Stimulated activated naive CD8-positive, alpha-beta T cell treated with anti-CD3 and anti-CD28 coated beads, Interleukin-15, Interleukin-2, amounts not matched to agents 100 U/mL and 50 U/mL, for 24 hours (primary cell): ENCODE results near the gene FAM117A.

Experiments
- ATAC-seq: fragments of 150-1000 bp; cut with Tn5 transposase; one replicate; pipeline ENCODE4 v1.10.0; 2021
- DNase-seq: peaks from one replicate; pipeline ENCODE4 v3.0.0; 2021

FAM117A gene, protein sequence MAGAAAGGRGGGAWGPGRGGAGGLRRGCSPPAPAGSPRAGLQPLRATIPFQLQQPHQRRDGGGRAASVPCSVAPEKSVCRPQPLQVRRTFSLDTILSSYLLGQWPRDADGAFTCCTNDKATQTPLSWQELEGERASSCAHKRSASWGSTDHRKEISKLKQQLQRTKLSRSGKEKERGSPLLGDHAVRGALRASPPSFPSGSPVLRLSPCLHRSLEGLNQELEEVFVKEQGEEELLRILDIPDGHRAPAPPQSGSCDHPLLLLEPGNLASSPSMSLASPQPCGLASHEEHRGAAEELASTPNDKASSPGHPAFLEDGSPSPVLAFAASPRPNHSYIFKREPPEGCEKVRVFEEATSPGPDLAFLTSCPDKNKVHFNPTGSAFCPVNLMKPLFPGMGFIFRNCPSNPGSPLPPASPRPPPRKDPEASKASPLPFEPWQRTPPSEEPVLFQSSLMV

DNA sequence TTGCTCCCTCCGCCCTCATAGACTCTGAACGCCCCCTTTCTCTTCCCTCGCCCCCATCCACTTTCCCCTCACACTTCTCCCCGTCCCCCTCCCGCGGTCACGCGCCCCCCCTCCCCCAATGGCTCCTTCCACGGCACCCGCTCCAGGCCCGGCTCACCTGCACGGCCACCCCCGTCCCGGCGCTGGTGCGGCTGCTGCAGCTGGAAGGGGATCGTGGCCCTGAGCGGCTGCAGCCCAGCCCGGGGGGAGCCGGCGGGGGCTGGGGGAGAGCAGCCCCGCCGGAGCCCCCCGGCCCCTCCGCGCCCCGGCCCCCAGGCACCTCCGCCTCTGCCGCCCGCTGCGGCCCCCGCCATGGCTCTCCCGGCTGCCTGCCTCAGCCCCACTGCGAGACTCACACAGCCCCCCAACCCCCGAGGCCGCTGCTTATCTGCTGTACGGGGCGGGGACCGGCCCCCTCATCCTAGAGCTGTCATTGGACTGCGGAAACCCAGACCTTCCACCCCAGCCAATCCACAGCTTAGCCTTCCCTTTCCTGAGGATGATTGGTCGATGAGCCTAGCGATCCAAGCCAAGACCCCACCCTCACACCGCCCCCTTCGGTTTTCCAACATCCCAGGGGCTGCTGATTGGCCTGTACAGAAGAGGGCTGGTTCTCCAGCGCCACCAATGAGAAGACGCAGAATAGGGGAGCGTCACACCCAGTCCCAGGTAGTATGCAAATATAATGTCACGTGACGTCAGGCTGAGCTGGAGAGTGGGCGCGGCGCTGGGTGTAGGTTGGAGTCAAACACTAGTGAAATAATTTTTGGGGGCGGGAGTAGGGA, at the start of gene FAM117A:
Gene FAM117A (minus strand): TSS at position 397 of the 824 bp plus-strand sequence. CDS start 44 bp downstream, at position 353.
- ATAC-seq, result peak; percentile 96
- peak; percentile 93 for DNase-seq

DNA sequence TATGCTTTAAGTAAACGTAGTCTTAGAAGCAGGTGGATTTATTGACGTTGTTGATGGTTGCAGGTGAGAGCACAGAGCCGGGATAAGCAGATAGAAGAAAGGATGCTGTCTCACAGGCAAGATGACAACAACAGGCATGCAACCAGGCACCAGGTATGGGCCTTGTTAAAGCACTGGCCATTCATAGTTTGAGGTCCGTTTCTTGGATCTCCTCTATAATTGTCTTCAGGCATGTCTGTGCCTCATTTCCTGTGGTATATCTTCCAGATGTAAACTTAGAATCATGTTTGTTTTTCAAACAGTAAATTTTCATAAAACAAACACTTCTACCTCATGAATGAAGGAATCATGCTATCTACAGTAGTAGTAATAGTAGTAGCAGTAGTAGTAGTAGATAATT, 45.1 kb upstream of the FAM117A start:
- ATAC-seq, result no peak

DNA sequence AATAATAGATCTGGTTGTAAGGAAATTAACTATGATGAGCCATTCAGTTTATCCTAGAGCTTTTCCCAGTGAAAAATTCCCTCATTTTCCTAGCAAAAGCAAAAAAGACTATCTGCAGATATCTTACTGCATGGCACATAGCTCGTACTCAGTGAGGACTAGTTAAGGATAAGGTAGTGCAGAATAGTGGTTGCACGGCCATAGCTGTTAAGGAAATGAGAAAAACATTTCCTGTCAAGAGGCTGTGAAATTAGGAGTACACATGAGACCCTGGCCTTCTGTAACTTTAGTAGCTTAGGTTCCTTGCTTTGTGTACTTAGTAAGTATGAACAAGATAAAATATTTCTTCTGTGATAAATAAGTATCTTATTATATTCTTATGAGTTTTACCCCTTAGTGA, 34.8 kb upstream of the FAM117A start:
- DNase-seq (no peak), ATAC-seq (no peak)

More for the DNA sequence above, 45.1 kb upstream of the FAM117A start:
- DNase-seq, result no peak

DNA sequence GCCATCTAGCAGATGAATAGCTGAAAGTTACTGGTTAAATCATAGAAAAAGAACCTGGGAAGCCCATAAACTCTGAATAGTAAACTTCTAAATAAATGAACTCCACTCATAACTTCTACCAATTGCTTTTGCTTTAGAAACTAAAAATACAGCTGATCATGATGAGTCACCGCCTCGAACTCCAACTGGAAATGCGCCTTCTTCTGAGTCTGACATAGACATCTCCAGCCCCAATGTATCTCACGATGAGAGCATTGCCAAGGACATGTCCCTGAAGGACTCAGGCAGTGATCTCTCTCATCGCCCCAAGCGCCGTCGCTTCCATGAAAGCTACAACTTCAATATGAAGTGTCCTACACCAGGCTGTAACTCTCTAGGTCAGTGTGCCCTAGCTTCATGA, 34.3 kb upstream of the FAM117A start:
- no peak for DNase-seq
- ATAC-seq, result no peak

DNA sequence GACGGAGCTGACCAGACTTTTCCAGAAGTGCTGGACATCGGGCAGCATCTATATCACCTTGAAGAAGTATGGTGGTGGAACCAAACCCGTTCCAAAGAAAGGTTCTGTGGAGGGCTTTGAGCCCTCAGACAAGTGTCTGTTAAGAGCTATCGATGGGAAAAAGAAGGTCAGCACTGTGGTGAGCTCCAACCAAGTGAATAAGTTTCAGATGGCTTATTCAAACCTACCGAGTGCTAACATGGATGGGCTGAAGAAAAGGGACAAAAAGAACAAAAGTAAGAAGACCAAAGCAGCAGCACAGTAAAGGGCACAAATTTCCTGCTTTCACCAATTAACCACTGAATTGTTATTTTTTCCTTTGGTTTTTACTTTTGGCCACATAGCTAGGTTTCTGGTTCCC, 31.4 kb upstream of the FAM117A start:
- no peak for DNase-seq
- ATAC-seq, result peak; percentile 90

DNA sequence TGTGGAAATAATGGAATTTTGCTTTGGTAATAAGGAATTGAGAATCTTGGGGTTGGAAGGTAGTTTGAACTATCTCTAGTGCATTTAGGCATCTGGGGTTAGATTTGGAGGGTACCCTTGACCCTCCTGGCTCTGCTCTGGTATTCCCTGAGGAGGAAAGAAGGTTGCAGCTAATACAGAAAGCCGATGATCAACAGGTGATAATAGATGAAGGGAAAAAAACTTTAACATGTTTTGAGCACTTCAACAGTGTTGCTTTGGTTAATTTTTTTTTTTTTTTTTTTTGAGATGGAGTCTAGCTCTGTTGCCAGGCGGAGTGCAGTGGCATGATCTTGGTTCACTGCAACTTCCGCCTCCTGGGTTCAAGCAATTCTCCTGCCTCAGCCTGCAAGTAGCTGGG, 29.4 kb upstream of the FAM117A start:
- DNase-seq (no peak), ATAC-seq (no peak)

DNA sequence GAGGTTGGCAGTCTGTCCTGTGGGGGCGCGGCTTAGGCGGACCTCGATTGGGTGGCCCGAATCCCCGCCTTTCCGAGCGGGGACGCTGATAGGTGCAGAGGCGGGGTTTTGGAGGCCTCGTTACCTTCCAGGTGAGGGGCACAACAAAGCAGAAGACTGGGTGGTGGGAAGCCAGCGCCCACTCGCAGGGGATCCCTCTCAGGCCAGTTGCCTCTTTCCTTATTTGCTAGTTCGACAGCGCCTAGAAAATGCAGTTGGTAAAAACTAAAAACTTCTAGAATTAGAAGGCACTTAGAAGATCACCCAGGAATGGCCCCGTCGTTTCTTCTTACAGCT, 25.3 kb upstream of the FAM117A start:
- no peak for DNase-seq
- ATAC-seq, result no peak

DNA sequence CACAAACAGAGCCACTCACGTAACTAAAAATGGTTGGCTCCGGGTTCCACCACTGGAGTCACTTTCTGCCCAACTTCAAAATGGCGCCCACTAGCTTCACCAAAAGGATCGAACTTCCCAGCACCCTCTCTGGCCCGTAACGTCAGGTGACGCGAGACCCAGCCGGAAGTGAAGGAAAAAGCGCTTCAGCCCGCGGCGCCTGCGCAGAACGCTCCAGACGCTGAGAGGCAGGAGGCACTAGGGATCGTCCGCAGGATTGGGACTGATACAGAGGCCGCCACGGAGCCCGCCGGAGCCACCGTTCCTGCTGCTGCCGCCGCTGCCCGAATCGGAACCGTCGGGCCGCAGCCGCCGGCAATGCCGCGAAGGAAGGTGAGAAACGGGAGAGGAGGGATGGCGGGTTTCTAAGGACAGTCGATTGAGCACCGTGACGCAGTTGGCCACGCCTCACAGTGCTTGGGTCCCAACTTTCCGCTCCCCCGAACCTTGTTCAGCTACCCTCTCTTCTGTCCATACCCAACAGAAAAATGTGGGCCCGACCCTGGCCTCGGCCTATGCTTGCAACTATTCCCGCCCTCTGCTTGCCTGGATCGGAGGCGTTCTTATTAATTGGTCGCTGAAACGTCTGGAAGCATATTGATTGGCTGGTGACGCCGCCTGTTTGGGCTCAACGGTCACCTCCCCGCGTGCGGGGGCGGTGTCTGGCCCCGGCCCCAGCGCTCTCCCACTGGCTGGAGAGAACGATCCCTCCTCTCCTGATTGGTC, 24.7 kb upstream of the FAM117A start, which contains the start of gene KAT7:
Gene KAT7 (plus strand): TSS at position 204 of the 765 bp plus-strand sequence. CDS start 154 bp downstream, at position 358.
- DNase-seq, result peak; percentile 98
- ATAC-seq, result peak; percentile 93

DNA sequence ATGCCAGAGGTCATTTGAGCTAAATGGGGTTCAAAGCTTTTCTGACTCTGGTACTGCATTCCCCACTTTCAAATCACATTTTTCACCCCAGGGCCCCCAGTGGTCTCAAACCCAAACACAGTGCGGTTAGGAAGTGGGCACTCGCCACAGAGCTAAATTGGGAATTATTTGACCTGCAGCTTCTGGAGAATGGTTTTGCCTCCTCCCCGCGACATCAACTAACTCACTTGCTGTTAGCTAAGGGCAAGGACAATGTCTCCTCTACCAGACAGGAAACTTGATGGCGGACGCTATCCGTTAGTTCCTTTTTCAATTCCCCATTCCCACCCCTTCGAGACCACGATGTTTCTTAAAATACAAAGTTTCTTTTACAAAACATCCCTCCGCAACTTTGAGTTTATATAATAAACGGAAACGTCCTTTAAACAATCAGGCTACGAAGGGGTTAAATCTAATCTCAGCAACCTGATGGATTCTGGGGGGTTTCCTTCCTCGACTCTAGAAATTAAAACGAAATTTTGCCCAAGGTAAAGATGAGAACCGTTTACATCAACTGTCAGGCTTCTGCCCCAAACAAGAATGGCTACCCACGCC, 24.1 kb upstream of the FAM117A start:
- no peak for ATAC-seq
- DNase-seq, result peak; percentile 22

DNA sequence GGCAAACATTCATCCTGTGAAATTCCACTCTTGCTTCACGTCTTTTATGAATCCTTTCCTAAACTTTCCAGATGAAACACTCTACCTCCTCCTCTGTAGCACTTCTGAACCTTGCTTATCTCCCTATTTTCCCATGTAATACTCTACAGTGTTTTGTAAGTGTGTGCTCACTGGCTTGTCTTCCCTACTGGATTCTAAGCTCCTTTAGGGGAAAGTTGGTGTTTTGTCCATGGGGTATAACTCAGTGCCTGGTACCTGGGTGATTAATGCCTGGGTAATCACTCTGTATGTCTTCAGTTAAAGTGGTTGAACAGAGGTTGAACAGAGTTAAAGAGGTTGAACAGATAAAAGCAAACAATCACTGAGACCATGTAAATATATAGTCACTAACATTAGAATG, 20.7 kb upstream of the FAM117A start:
- no peak for DNase-seq
- ATAC-seq, result no peak

DNA sequence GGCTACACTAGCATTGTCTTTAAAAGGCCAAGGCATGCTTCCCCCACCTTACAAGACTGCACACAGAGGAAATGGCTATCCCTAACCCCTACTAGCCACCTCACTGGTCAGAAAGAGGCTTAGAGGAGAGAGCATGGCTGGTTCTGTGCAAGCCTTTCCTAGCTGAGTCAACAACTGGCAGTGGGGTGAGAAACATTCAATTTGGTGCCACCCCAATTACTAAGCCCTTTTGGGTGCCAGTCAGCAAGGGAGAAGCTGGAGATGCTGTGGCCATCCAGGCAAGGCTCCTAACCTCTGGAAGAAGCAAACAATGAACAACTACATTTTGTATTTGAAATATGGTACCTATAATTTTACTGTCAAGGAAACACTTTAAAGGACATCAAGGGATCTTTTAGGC, 19.9 kb upstream of the FAM117A start:
- ATAC-seq, result no peak
- DNase-seq, result no peak

DNA sequence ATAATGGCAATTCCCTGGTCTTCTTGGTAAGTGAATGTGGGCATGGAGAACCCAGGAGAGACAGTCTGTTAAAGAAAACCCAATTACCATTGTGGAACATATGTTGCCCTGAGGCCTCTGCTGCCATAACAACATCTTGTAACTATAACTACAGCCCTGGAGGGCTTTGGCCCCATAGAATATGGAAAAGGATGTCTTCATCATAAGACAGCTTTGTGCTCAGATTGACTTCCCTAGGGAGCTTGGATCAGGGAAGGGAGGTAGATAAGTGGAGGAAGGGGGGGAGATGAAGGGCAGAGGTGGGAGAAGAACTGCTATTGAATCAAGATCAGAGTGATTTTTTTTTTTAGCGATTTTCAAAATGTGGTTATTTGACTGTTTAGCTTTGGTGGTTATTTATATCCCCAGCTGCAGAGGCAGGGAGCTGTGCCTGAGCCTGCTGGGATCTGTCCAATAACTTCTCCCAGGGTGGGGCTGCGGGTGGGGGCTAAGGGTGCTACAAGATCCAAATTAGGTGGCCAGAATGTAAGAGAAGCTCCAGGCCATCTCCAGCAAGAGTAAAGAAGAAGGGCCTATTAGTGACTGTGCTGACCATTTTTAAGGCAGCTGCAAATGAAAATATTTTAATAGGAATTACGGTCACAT, 19.3 kb upstream of the FAM117A start:
- ATAC-seq (no peak), DNase-seq (no peak)

DNA sequence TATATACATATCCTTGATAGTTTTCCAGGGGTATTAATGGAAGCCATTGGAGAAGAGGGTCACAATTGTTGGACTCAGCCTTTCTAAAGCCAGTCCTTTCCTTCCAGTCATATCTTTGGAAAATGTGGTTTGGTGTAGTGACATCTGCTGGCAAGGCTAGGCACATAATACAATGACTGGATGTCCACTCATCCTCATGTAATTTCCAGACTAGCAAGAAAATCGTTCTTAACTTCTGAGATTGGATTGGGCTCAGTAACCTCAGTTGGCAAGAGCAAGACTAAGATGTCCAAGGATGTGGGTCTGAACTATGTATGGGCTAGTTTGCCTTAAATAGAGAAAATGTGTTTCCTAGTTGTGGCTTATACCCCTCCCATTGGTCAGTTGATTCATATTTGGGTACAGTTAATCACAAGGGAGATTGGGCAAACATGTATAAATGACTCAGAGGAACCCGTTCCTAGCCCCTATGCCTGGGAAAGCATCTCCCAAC, 15.9 kb upstream of the FAM117A start:
- ATAC-seq, result peak; percentile 70
- no peak for DNase-seq

DNA sequence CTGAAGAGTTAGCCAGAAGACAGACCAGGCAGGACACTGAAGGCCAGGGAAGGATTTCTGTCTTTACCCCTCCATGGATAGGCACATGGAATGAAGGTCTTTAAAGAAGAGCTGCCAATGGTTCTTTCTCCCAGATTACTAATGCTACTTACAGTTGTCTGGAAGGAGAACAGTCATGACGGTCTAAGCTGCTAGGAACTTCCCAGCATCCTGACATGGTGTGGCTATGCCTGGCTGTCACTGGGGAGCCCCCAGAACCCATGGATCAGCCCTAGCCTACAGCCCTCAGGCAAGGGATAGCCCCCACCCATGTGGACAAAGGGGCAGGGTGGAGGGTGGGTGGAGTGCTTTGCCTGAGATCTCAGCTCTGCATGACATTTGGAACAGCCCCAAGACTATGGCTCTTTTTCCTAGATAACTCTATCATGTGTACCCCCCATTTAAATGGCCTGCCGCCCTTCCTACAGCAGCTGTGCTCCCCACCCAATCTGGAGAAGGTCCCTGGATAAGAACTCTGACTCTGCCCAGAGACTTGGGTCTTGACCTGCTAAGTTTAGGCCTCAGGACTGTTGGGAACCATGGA, 15.3 kb upstream of the FAM117A start:
- ATAC-seq, result peak; percentile 7

DNA sequence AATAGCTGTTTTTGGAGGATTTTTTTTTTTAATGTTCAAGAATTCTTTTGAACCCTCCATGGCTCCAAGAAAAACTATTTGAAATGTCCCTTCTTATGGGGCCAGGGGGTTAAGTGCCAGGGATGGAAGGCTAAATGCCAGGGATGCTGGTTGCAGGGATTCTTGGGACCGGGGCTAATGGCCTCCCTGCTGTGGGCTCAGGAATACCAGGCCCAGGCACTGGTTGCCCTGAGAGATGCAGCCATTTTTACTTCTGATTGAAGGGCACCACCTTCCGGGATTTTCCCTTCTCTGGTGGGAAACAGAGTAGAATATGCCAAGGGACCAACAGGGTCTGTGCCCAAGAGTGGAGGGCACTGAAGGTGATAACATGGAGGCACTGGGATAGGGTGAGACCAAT, 13.6 kb upstream of the FAM117A start:
- no peak for ATAC-seq
- no peak for DNase-seq

More for the DNA sequence above, 15.3 kb upstream of the FAM117A start:
- no peak for DNase-seq

DNA sequence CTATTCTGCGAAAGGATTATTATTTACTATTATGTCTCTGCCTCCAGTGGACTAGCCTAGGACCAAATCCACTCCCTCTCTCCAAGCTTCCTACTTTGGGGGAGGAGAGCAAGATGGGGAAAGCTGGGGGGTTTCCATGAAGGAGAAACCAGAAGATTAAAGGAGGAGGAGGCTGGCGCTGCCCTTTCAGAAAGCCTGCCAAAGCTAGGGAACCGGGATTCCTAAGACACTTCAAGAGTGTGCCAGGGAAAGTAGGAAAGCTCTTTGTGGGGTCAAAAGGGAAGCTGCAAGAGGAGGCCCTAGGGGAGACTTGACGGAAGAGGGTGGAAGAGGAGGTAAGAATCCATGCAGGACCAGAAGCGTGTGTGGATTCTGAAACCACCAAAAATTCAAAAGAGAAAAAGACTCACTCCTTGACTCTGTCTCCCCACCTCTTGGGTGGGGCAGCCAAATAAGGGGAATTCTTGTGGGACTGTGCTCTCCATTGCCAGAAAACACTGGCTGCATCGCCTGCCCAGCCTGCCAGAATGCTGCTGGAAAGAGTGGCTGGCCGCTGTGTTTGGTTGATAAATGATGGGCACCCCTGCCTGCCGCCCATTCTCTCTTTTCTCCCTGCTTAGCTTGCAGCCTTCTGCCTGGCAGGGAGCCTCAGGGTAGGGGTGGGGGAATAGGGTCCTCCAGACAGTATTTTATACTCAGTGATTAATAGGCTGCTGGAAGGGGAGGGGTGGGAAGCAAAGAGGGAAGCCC, 12.8 kb upstream of the FAM117A start:
- ATAC-seq, result no peak

DNA sequence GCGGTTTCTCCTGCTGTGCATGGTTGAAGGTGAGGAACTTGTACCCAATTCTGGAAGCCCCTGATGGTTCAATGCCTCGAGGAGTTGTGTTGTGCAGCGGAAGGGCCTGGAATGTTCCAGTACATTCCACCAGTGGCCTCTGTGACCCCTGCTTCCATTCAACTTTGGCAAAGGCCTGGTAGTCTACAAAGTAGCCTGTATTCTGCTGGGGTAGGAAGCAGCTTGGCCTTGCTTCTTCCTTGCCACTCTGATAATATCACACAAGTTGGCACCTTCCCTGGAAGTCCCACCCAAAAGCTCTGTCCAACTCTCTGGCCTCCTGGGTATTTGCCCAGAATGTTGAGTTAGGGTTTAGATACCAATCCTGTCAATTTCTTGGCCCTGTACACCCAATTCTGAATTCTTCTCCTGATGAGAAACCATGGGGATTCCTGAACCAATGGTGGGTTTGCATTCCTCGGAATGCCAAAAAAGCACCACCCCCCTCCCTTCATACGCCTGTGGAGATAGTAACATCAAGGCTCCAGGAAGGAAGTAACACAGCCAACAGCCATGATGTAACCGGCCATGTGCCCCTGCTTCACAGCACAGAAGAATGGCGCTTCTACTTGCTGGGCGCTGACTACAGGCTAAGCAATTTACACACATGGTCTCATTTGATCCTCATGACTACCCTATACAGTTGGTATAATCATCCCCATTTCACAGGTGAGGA, 11.8 kb upstream of the FAM117A start:
- no peak for DNase-seq
- no peak for ATAC-seq

More for the DNA sequence above, 12.8 kb upstream of the FAM117A start:
- DNase-seq, result no peak

DNA sequence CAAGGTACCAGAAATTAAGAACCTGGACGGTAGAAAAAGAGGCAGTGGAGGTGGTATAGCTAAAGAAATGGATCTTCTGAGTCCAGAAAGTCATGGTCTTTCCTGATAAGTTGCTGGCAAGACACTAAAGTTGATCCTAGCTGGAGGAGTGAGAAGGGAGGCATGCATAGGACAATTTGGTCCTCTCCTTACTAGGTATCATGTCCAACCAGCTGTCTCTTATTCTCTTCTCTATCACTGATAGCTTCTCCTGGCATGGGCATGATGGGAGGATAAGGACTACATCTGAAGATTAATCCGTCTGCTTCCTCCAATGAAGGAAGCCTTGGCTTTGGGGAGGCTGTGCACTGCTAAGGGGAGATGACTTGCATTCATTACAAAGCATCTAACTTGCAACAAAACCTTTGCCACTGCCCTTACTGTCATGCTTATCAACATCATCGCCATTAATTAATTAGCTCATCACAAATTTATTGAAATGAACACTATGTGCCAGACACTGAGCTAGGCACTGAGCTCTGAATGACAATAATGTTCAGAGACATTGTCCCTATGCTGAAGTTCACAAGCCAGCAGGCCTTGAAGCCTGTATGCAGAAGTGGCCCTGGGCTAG, 3.1 kb upstream of the FAM117A start:
- no peak for ATAC-seq
- no peak for DNase-seq

DNA sequence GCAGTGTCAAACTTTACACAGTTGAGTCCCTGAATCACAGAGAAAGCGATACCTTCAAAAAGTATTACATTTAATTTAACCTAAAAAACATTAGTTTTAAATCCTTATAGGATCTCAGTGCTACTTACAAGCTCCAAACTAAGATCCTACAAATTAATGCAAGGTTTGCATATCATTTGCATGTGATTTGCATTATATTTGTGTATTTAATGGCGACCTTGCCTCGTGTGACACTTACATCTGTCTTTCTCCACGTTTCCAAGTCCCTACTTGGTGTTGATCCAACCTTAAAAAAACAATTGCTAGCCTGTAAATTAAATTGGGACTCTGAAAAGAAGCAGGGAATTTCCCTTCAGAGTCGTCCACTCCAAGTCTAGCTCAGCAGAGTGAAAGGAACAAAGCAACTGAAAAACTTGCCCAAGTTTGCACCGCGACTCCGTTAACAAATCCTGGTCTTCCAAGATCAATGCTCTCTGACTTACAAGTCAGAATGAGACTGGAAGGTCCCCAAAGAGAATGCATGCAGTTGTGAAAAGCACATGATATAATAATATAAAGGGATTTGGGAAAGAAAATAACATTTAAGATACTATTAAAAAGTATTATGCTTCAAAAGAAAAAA, 739 bp upstream of the FAM117A start:
- DNase-seq (no peak), ATAC-seq (no peak)
